ENCODE data around the gene TAAR2. TPM values are rescaled to one million over a fixed set of nuclear protein-coding genes. Genes with fewer than 3 reads are reported as not detected.

TAAR2 gene
- total and polyA plus RNA-seq, 7 donors, result not detected

DNA sequence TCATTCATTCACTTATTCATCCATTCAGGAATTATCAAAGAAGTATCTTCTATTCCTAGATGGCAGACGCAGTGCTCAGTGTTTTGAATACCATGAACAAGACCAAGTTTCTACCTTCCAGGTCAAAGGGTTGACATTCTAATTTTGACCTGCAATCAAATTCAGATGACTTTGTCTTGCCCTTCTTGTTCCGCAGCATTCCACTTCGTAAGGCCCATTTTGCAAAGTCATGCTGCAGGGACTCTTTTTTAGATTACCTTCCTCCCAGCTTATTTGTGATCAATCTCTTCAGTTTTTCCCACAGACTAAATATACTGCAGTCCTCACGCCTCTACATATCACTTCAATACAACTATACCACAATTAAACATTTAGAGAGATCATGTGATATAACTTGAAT lies 42.0 kb upstream of the TAAR2 start:
- H3K4me1 ChIP-seq, result no peaks in the 10 kb centered on the region
- no peaks in the 10 kb centered on the region for H3K9me3 ChIP-seq
- intact Hi-C loops (cut with DNase I), result no loop called here
- ATAC-seq (no peak), DNase-seq (no peak)
- no peaks in the 10 kb centered on the region for H3K27me3 ChIP-seq (ENCODE audit: insufficient read depth in 3 of 3, low read length in 2 of 3)
- TF ChIP-seq, protein P1, sequence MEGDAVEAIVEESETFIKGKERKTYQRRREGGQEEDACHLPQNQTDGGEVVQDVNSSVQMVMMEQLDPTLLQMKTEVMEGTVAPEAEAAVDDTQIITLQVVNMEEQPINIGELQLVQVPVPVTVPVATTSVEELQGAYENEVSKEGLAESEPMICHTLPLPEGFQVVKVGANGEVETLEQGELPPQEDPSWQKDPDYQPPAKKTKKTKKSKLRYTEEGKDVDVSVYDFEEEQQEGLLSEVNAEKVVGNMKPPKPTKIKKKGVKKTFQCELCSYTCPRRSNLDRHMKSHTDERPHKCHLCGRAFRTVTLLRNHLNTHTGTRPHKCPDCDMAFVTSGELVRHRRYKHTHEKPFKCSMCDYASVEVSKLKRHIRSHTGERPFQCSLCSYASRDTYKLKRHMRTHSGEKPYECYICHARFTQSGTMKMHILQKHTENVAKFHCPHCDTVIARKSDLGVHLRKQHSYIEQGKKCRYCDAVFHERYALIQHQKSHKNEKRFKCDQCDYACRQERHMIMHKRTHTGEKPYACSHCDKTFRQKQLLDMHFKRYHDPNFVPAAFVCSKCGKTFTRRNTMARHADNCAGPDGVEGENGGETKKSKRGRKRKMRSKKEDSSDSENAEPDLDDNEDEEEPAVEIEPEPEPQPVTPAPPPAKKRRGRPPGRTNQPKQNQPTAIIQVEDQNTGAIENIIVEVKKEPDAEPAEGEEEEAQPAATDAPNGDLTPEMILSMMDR (IDR thresholded peaks at IDR 0.05), result no peak
- H3K27ac ChIP-seq, result no peak overlapping the region
- H3K4me3 ChIP-seq, result no peak overlapping the region
- H3K36me3 ChIP-seq (ENCODE audit: insufficient read depth in 1 of 2, low read depth in 1 of 2), result no peaks in the 10 kb centered on the region
- 74 to 87% (median 84%) methylated on average over 4 of the region's 4 CpGs for WGBS, 3 donors

DNA sequence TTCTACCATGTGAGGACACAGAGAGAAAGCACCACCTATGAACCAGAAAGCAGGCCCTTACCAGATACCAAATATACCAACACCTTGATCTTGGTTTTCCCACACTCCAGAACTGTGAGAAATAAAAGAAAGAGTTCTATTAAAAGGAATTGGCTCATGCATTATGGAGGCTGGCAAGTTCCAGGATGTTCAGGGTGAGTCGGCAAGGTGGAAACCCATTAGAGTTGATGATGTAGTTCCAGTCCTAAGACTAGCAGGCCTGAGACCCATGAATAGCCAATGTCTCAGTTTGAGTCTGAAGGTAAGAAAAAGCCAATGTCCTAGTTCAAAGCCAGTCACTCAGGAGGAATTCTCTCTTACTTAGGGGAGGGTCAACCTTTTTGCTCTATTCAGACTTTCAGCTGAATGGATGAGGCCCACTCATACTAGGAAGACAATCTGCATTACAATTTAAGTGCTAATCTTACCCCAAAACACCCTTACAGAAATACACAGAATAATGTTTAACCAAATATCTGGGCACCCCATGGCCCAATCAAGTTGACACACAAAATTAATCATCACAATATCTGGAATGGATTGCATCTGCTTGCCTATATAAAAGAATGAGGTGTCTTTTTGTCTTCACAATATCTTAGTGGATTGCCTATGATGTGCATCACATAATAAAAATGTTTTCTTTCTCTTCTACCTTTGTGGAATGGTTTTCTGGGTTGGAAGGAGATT lies 40.4 kb upstream of the TAAR2 start:
- intact Hi-C loops (cut with DNase I), result no loop called here
- TF ChIP-seq, protein P1 (IDR thresholded peaks at IDR 0.05), result no peak
- Histone ChIP-seq H3K4me1 (no peaks in the 10 kb centered on the region), H3K9me3 (no peaks in the 10 kb centered on the region), H3K36me3 (ENCODE audit: insufficient read depth in 1 of 2, low read depth in 1 of 2) (no peaks in the 10 kb centered on the region), H3K27me3 (ENCODE audit: insufficient read depth in 3 of 3, low read length in 2 of 3) (no peaks in the 10 kb centered on the region), H3K27ac (no peak overlapping the region), H3K4me3 (no peak overlapping the region)
- ATAC-seq (no peak), DNase-seq (no peak)
- 79 to 97% (median 97%) methylated on average over 1 of the region's 1 CpG for WGBS, 3 donors

- Histone ChIP-seq H3K4me3 (no peak overlapping the region), H3K27me3 (ENCODE audit: insufficient read depth in 3 of 3, low read length in 2 of 3) (no peaks in the 10 kb centered on the region), H3K36me3 (ENCODE audit: insufficient read depth in 1 of 2, low read depth in 1 of 2) (no peaks in the 10 kb centered on the region), H3K27ac (no peak overlapping the region), H3K9me3 (no peaks in the 10 kb centered on the region), H3K4me1 (no peaks in the 10 kb centered on the region)
- WGBS, 3 donors, result 78 to 93% (median 82%) methylated on average over 1 of the region's 1 CpG
- intact Hi-C loops (cut with DNase I), result no loop called here
- no peak for ATAC-seq
- TF ChIP-seq, protein P1 (IDR thresholded peaks at IDR 0.05), result no peak
- DNase-seq, result no peak
These were observed 39.6 kb upstream of the TAAR2 start for GRCh38 chr6:132663661-132664060.

GRCh38 chr6:132661906-132662305 lies 37.8 kb upstream of the TAAR2 start:
- TF ChIP-seq, protein P1 (IDR thresholded peaks at IDR 0.05), result no peak
- no peak overlapping the region for H3K4me3 ChIP-seq
- H3K9me3 ChIP-seq, result no peaks in the 10 kb centered on the region
- no peaks in the 10 kb centered on the region for H3K4me1 ChIP-seq
- no peaks in the 10 kb centered on the region for H3K27me3 ChIP-seq (ENCODE audit: insufficient read depth in 3 of 3, low read length in 2 of 3)
- WGBS, 3 donors, result 75 to 85% (median 75%) methylated on average over 4 of the region's 4 CpGs
- no peak overlapping the region for H3K27ac ChIP-seq
- no peak for ATAC-seq
- intact Hi-C loops (cut with DNase I), result no loop called here
- H3K36me3 ChIP-seq (ENCODE audit: insufficient read depth in 1 of 2, low read depth in 1 of 2), result no peaks in the 10 kb centered on the region
- no peak for DNase-seq

DNA sequence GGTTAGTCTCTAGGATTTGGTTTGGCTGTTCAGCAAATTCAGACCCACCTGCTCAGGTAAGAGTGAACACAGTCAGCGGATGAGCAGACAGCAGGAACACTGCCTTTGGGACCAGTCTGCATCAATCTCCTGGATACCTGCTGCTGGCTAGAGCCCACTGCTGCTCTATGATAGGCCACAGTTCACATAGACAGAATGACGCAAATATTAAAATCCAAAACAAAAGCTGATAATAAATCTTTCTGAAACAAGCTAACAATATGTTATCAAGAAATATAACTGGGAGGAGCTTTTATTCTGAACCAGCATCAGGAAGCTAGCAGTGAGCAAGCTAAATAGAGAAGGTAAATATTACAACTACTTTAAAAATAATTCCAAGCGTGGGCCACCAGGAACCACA lies 35.0 kb upstream of the TAAR2 start, which contains the start of gene TAAR1:
TAAR1 (minus strand) TSS at position 101 of the 400 bp plus-strand sequence. CDS start 13,179 bp downstream, outside the sequence.
- no peaks in the 10 kb centered on the region for H3K4me1 ChIP-seq
- 76 to 89% (median 85%) methylated on average over 3 of the region's 3 CpGs for WGBS, 3 donors
- H3K9me3 ChIP-seq, result no peaks in the 10 kb centered on the region
- TF ChIP-seq, protein P1 (IDR thresholded peaks at IDR 0.05), result no peak
- no peaks in the 10 kb centered on the region for H3K27me3 ChIP-seq (ENCODE audit: insufficient read depth in 3 of 3, low read length in 2 of 3)
- intact Hi-C loops (cut with DNase I), result no loop called here
- no peak for ATAC-seq
- no peak within 1 kb of the TSS for H3K27ac ChIP-seq
- DNase-seq, result no peak
- no peak within 1 kb of the TSS for H3K4me3 ChIP-seq
- H3K36me3 ChIP-seq (ENCODE audit: insufficient read depth in 1 of 2, low read depth in 1 of 2), result no peaks in the 10 kb centered on the region

Data from psoas muscle (tissue), 8 donors.